ENCODE results near the gene CIB4. TPM values are rescaled to one million over a fixed set of nuclear protein-coding genes. Genes with fewer than 3 reads are reported as not detected.

Gene CIB4
- total and polyA plus RNA-seq, 2 of the 4 experiments (the other 2 are of a cell fraction): not detected

GRCh38 chr2:26574900-26575560 lies 66.1 kb downstream of the CIB4 start:
- intact Hi-C loops (cut with micrococcal nuclease) (loop anchor here (5.0 to 10.0 kb wide), 2 partner anchors 228 to 330 kb away; partner anchors contain the start of genes ADGRF3, HADHA, HADHB and SELENOI), dilution Hi-C loops (cut with HindIII; ENCODE audit: low sequenced_read_pairs, unreplicated experiment) (no loop called here), in situ Hi-C loops (cut with MboI; ENCODE audit: low sequenced_read_pairs) (no loop called here)
- Histone ChIP-seq H3K56ac (ENCODE audit: extremely low read depth, insufficient read depth, low read length) (no peak overlapping the region), H2AK9ac (replicated peaks; ENCODE audit: low read depth, low read length, poor library complexity) (no peak overlapping the region), H3K23ac (ENCODE audit: low read depth, low read length) (no peak overlapping the region), H2AFZ (replicated peaks; ENCODE audit: low read length, poor library complexity) (no peak overlapping the region), H4K20me1 (ENCODE audit: insufficient read depth, low read length) (no peaks in the 10 kb centered on the region), H2BK120ac (ENCODE audit: low read depth, low read length) (no peak overlapping the region), H3K79me1 (ENCODE audit: low read depth in 1 of 2, low read length in 2 of 2) (no peaks in the 10 kb centered on the region), H3K4me1 (ENCODE audit: control insufficient read depth, insufficient read depth, low read length) (no peaks in the 10 kb centered on the region), H3K4me2 (ENCODE audit: low read depth, low read length) (no peak overlapping the region), H3K36me3 (ENCODE audit: control insufficient read depth, insufficient read depth, low read length) (no peaks in the 10 kb centered on the region), H4K91ac (ENCODE audit: insufficient read depth, low read depth, low read length) (no peak overlapping the region), H3K9ac (ENCODE audit: low read depth, low read length) (no peak overlapping the region), H4K8ac (ENCODE audit: low read depth in 2 of 2, low read length in 2 of 2) (no peak overlapping the region), H2BK20ac (ENCODE audit: low read depth, low read length) (no peak overlapping the region), H4K5ac (ENCODE audit: low read depth, low read length) (no peak overlapping the region), H2BK5ac (ENCODE audit: low read depth, low read length, poor library complexity, severe bottlenecking) (no peak overlapping the region), H2BK15ac (ENCODE audit: low read depth, low read length) (no peak overlapping the region), H3K4ac (ENCODE audit: low read depth, low read length) (no peak overlapping the region), H3K9me3 (ENCODE audit: control insufficient read depth, insufficient read depth, low read length) (no peaks in the 10 kb centered on the region), H3K18ac (ENCODE audit: low read depth, low read length) (no peak overlapping the region), H3K27ac (ENCODE audit: insufficient read depth, low read length) (no peak overlapping the region), H3K27me3 (ENCODE audit: control insufficient read depth, insufficient read depth, low read length) (peaks cover 68% of the 10 kb centered on the region), H3K9me1 (ENCODE audit: insufficient read depth, low read length) (no peaks in the 10 kb centered on the region), H3K4me3 (ENCODE audit: insufficient read depth, low read depth, low read length) (no peak overlapping the region), H3K14ac (replicated peaks; ENCODE audit: low read depth, low read length) (no peak overlapping the region), H2AK5ac (ENCODE audit: low read depth, low read length) (no peak overlapping the region)
- TF ChIP-seq NFE2L2 (IDR thresholded peaks at IDR 0.05; ENCODE audit: low read depth, low read length) (no peak), MAZ (IDR thresholded peaks at IDR 0.05; ENCODE audit: borderline replicate concordance, low read depth, low read length) (no peak), RFX5 (IDR thresholded peaks at IDR 0.05; ENCODE audit: low read depth, low read length) (no peak), FOS (IDR thresholded peaks at IDR 0.05; ENCODE audit: low read depth, low read length) (no peak), CHD1 (IDR thresholded peaks at IDR 0.05; ENCODE audit: low read depth, low read length) (no peak)
- DNase-seq: no peak
- POLR2A ChIA-PET (ENCODE audit: unreplicated experiment): no interaction called here
- no TSS peak for BruUV-seq (replicated peaks)
- WGBS, 2 experiments (ENCODE audit: extremely low coverage in 2 of 2, insufficient read length in 1 of 2): no CpG with 5 or more reads among the region's 17 CpGs
- no peak for ATAC-seq (ENCODE audit: low read depth)
- CTCF ChIA-PET: no interaction called here

Measured in IMR-90 (cell line).